ENCODE data around the gene PTK6.

Gene PTK6

GRCh38 chr20:63547725-63548480 lies 10.7 kb upstream of the PTK6 start, which contains the start of gene SRMS:
SRMS (minus strand) TSS chr20:63547749; CDS start chr20:63547463, 286 bp downstream.
- TF ChIP-seq, protein P1, sequence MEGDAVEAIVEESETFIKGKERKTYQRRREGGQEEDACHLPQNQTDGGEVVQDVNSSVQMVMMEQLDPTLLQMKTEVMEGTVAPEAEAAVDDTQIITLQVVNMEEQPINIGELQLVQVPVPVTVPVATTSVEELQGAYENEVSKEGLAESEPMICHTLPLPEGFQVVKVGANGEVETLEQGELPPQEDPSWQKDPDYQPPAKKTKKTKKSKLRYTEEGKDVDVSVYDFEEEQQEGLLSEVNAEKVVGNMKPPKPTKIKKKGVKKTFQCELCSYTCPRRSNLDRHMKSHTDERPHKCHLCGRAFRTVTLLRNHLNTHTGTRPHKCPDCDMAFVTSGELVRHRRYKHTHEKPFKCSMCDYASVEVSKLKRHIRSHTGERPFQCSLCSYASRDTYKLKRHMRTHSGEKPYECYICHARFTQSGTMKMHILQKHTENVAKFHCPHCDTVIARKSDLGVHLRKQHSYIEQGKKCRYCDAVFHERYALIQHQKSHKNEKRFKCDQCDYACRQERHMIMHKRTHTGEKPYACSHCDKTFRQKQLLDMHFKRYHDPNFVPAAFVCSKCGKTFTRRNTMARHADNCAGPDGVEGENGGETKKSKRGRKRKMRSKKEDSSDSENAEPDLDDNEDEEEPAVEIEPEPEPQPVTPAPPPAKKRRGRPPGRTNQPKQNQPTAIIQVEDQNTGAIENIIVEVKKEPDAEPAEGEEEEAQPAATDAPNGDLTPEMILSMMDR (IDR thresholded peaks at IDR 0.05; ENCODE audit: low read depth, low read length), result no peak
- DNase-seq (ENCODE audit: extremely low read depth, low read depth), result no peak

GRCh38 chr20:63546956-63547724 lies 10.0 kb upstream of the PTK6 start:
- no peak for DNase-seq (ENCODE audit: extremely low read depth, low read depth)
- TF ChIP-seq, protein P1 (IDR thresholded peaks at IDR 0.05; ENCODE audit: low read depth, low read length), result no peak

DNA sequence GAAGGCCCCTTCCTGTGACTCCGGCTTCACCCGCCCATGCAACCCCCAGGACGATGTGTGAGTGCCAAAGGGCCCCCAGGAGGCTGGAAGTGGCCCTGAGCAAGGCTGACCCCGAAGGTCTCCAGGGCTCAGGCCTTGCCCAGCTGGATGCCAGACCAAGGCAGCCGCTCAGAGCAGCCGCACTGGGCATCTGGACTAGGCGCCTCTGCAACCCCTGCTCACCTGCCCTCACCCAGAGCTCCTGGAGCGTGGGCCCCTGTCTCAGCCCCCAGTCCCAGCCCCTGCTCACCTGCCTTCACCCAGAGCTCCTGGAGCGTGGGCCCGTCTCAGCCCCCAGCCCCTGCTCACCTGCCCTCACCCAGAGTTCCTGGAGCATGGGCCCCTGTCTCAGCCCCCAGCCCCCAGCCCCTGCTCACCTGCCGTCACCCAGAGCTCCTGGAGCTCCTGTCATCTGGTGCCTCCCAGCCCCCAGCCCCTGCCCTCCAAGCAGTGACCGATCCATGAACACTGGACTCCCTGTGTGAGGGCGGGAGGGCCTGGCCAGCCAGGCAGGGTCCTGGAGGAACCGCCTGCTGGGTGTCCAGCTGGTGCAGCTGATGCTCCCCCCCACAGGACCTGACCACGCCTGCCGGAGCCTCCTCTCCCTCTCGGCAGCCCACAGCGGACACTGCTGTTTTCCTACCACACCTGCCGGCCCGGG lies 9.2 kb upstream of the PTK6 start:
- DNase-seq (ENCODE audit: extremely low read depth, low read depth), result no peak
- TF ChIP-seq, protein P1 (IDR thresholded peaks at IDR 0.05; ENCODE audit: low read depth, low read length), result no peak

DNA sequence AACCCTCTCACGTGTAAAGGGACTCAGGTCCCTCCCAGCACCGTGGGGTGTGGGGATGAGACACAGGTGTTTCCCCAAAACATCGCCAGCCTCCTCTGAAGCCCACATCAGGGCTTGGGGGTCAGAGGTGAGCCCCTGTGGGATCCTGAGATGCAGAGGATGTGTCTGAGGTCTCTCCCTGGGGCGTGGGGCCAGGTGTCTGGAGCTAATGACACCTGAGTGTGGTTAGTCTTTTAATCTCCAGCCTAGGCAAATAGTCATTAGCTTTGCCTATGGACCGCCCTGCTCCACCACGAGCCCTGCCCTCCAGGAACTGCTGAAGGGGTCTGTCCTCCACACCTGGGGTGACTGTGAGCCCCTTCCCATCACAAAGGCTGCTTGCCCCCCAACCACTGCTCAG lies 8.6 kb upstream of the PTK6 start:
- TF ChIP-seq, protein P1 (IDR thresholded peaks at IDR 0.05; ENCODE audit: low read depth, low read length), result no peak
- no peak for DNase-seq (ENCODE audit: extremely low read depth, low read depth)

- TF ChIP-seq, protein P1 (IDR thresholded peaks at IDR 0.05; ENCODE audit: low read depth, low read length), result no peak
- DNase-seq (ENCODE audit: extremely low read depth, low read depth), result no peak
These were observed 7.9 kb upstream of the PTK6 start for GRCh38 chr20:63544958-63545516.

GRCh38 chr20:63544241-63544957 lies 7.2 kb upstream of the PTK6 start:
- TF ChIP-seq, protein P1 (IDR thresholded peaks at IDR 0.05; ENCODE audit: low read depth, low read length), result no peak
- DNase-seq (ENCODE audit: extremely low read depth, low read depth), result no peak

All from AG09319 (cell line).